PC-3 (cell line): ENCODE data around the gene SLAMF7. TPM values are rescaled to one million over a fixed set of nuclear protein-coding genes. Genes with fewer than 3 reads are reported as not detected.

Experiments used
- ATAC-seq: fragments of 200-7000 bp; cut with Tn5 transposase; 2 replicates; pipeline ENCODE4 v1.9.1; 2020; ENCODE audit warnings: mild to moderate bottlenecking, moderate library complexity
- BruUV-seq: library from RNA; stranded (reverse); fragments of 400-500 nt; replicated peaks from 2 replicates; lab custom pipeline; 2021; lab: Mats Ljungman, UMichigan
- CTCF ChIA-PET: fragments of 300-600 bp; sonication (Branson Sonifier 250); formaldehyde crosslinking; loops from one replicate; lab custom pipeline; 2022; ENCODE audit warnings: antibody characterized with exemption; lab: Charles Lee
- POLR2A ChIA-PET: fragments of 300-600 bp; sonication (Branson Sonifier 250); formaldehyde crosslinking; loops from one replicate; lab custom pipeline; 2022; ENCODE audit warnings: antibody characterized with exemption; ENCODE audit not compliant: unreplicated experiment; lab: Charles Lee
- DNase-seq: peaks from one replicate; pipeline ENCODE4 v3.0.0-alpha.2; 2015
- H2AFZ ChIP-seq: fragments of 300-600 bp; sonication (generic); 2 replicates; pipeline ENCODE4 v1.6.0; 2016; ENCODE audit warnings: antibody characterized with exemption, low read length
- H3F3A ChIP-seq: fragments of 300-600 bp; sonication (generic); one replicate; pipeline ENCODE4 v1.6.0; 2017; ENCODE audit warnings: antibody characterized with exemption, low read length, control low read depth, mild to moderate bottlenecking; ENCODE audit not compliant: unreplicated experiment
- H3K27ac ChIP-seq: fragments of 300-600 bp; sonication (generic); 2 replicates; pipeline ENCODE4 v1.5.1; 2016; ENCODE audit warnings: mild to moderate bottlenecking, low read length
- H3K27me3 ChIP-seq: fragments of 300-600 bp; sonication (generic); 2 replicates; pipeline ENCODE4 v1.6.1; 2016; ENCODE audit warnings: low read length, mixed read lengths
- H3K36me3 ChIP-seq: fragments of 300-600 bp; sonication (generic); 2 replicates; pipeline ENCODE4 v1.6.1; 2016; ENCODE audit warnings: low read depth, mixed run types, low read length, mixed read lengths
- H3K4me1 ChIP-seq: fragments of 300-600 bp; sonication (generic); 2 replicates; pipeline ENCODE4 v1.5.1; 2016; ENCODE audit warnings: low read length; ENCODE audit not compliant: insufficient read depth
- H3K4me2 ChIP-seq: fragments of 300-600 bp; sonication (generic); 2 replicates; pipeline ENCODE4 v1.6.0; 2016; ENCODE audit warnings: low read length
- H3K4me3 ChIP-seq: fragments of 300-600 bp; sonication (generic); 2 replicates; pipeline ENCODE4 v1.5.1; 2016; ENCODE audit warnings: mild to moderate bottlenecking, low read length, mixed read lengths
- H3K79me2 ChIP-seq: fragments of 300-600 bp; sonication (generic); 2 replicates; pipeline ENCODE4 v1.6.1; 2017; ENCODE audit warnings: low read length, mixed read lengths
- H3K9ac ChIP-seq: fragments of 300-600 bp; sonication (generic); 2 replicates; pipeline ENCODE4 v1.6.0; 2016; ENCODE audit warnings: mild to moderate bottlenecking, low read length
- H3K9me2 ChIP-seq: fragments of 300-600 bp; sonication (generic); replicated peaks from 2 replicates; pipeline ENCODE4 v1.6.1; 2016; ENCODE audit warnings: mixed run types, low read length, mixed read lengths
- H3K9me3 ChIP-seq: fragments of 300-600 bp; sonication (generic); 2 replicates; pipeline ENCODE4 v1.6.1; 2016; ENCODE audit warnings: low read length, mixed read lengths
- H4K20me1 ChIP-seq: fragments of 300-600 bp; sonication (generic); 2 replicates; pipeline ENCODE4 v1.6.1; 2016; ENCODE audit warnings: low read length, mixed read lengths
- EZH2 ChIP-seq: fragments of 300-600 bp; sonication (generic); IDR thresholded peaks from one replicate; pipeline ENCODE4 v1.6.1; 2017; ENCODE audit warnings: antibody characterized with exemption, mild to moderate bottlenecking, low read length; ENCODE audit not compliant: unreplicated experiment
- EZH2phosphoT487 ChIP-seq: fragments of 300-600 bp; sonication (generic); IDR thresholded peaks from 2 replicates; pipeline ENCODE4 v1.6.1; 2018; ENCODE audit warnings: mild to moderate bottlenecking, antibody characterized with exemption, low read length, borderline replicate concordance
- intact Hi-C: fragments of 100-400 bp; cut with micrococcal nuclease; formaldehyde crosslinking; loops from 2 replicates; pipeline ENCODE4 v1.9.0; 2023
- total RNA-seq: library from RNA; depleted of rRNA; stranded (reverse); fragments of >200 nt; gene quantifications from 2 replicates; pipeline ENCODE4 v1.2.3, GENCODE V29; 2014
- TF ChIP-seq, protein P1 (sequence below): fragments of 300-600 bp; sonication (generic); conservative IDR thresholded peaks from 2 replicates; pipeline ENCODE4 v1.5.1; 2017; ENCODE audit warnings: antibody characterized with exemption, low read depth, mild to moderate bottlenecking, low read length

SLAMF7 gene
- total RNA-seq, 1 experiment from 2014 or later: 0.15 TPM

GRCh38 chr1:160789702-160790611, 50.9 kb downstream of the SLAMF7 start:
- no peaks in the 10 kb centered on the region for H3K4me1 ChIP-seq
- ChIA-PET POLR2A (no interaction called here), CTCF (no interaction called here)
- TF ChIP-seq, protein P1, sequence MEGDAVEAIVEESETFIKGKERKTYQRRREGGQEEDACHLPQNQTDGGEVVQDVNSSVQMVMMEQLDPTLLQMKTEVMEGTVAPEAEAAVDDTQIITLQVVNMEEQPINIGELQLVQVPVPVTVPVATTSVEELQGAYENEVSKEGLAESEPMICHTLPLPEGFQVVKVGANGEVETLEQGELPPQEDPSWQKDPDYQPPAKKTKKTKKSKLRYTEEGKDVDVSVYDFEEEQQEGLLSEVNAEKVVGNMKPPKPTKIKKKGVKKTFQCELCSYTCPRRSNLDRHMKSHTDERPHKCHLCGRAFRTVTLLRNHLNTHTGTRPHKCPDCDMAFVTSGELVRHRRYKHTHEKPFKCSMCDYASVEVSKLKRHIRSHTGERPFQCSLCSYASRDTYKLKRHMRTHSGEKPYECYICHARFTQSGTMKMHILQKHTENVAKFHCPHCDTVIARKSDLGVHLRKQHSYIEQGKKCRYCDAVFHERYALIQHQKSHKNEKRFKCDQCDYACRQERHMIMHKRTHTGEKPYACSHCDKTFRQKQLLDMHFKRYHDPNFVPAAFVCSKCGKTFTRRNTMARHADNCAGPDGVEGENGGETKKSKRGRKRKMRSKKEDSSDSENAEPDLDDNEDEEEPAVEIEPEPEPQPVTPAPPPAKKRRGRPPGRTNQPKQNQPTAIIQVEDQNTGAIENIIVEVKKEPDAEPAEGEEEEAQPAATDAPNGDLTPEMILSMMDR: no peak
- TF ChIP-seq EZH2phosphoT487: no peak
- no peak for TF ChIP-seq EZH2
- H3K27ac ChIP-seq: no peak overlapping the region
- H4K20me1 ChIP-seq: no peaks in the 10 kb centered on the region
- no peak overlapping the region for H2AFZ ChIP-seq
- intact Hi-C loops: no loop called here
- no TSS peak for BruUV-seq
- no peaks in the 10 kb centered on the region for H3F3A ChIP-seq
- no peak for ATAC-seq
- DNase-seq: no peak
- H3K27me3 ChIP-seq: no peaks in the 10 kb centered on the region
- no peak overlapping the region for H3K4me2 ChIP-seq
- H3K9me2 ChIP-seq: no peaks in the 10 kb centered on the region
- H3K9me3 ChIP-seq: no peaks in the 10 kb centered on the region
- H3K36me3 ChIP-seq: no peaks in the 10 kb centered on the region
- H3K4me3 ChIP-seq: no peak overlapping the region
- no peaks in the 10 kb centered on the region for H3K79me2 ChIP-seq
- no peak overlapping the region for H3K9ac ChIP-seq

GRCh38 chr1:160794376-160794775, 55.3 kb downstream of the SLAMF7 start:
- no peaks in the 10 kb centered on the region for H3K4me1 ChIP-seq
- H3K79me2 ChIP-seq: no peaks in the 10 kb centered on the region
- H3K4me3 ChIP-seq: no peak overlapping the region
- H2AFZ ChIP-seq: no peak overlapping the region
- no peak overlapping the region for H3K27ac ChIP-seq
- no TSS peak for BruUV-seq
- no peaks in the 10 kb centered on the region for H3K9me3 ChIP-seq
- ChIA-PET POLR2A (no interaction called here), CTCF (no interaction called here)
- H3K36me3 ChIP-seq: no peaks in the 10 kb centered on the region
- intact Hi-C loops: no loop called here
- H3K27me3 ChIP-seq: no peaks in the 10 kb centered on the region
- no peak overlapping the region for H3K4me2 ChIP-seq
- no peaks in the 10 kb centered on the region for H3K9me2 ChIP-seq
- H3F3A ChIP-seq: no peaks in the 10 kb centered on the region
- no peaks in the 10 kb centered on the region for H4K20me1 ChIP-seq
- no peak overlapping the region for H3K9ac ChIP-seq
- DNase-seq (no peak), ATAC-seq (no peak)
- TF ChIP-seq, protein P1: no peak
- TF ChIP-seq EZH2 (no peak), EZH2phosphoT487 (no peak)

GRCh38 chr1:160795951-160796383, 56.9 kb downstream of the SLAMF7 start, which contains the start of gene LY9:
TSS of gene LY9 (plus strand) at chr1:160796174. CDS start at chr1:160796188, 14 bp downstream.
- BruUV-seq: no TSS peak
- no peak within 1 kb of the TSS for H2AFZ ChIP-seq
- H3K36me3 ChIP-seq: no peaks in the 10 kb centered on the region
- H3F3A ChIP-seq: no peaks in the 10 kb centered on the region
- no peak within 1 kb of the TSS for H3K9ac ChIP-seq
- H3K9me3 ChIP-seq: no peaks in the 10 kb centered on the region
- intact Hi-C loops: no loop called here
- H3K27ac ChIP-seq: no peak within 1 kb of the TSS
- POLR2A ChIA-PET: no interaction called here
- CTCF ChIA-PET: no interaction called here
- no peak within 1 kb of the TSS for H3K4me2 ChIP-seq
- H3K9me2 ChIP-seq: no peaks in the 10 kb centered on the region
- H3K4me3 ChIP-seq: no peak within 1 kb of the TSS
- ATAC-seq (no peak), DNase-seq (no peak)
- H3K4me1 ChIP-seq: peaks cover 2% of the 10 kb centered on the region
- TF ChIP-seq EZH2phosphoT487 (no peak), EZH2 (no peak)
- TF ChIP-seq, protein P1: no peak
- H4K20me1 ChIP-seq: no peaks in the 10 kb centered on the region
- no peaks in the 10 kb centered on the region for H3K27me3 ChIP-seq
- no peaks in the 10 kb centered on the region for H3K79me2 ChIP-seq
